ENCODE data around the gene RNU6-8. TPM values are rescaled to one million over a fixed set of nuclear protein-coding genes. Genes with fewer than 3 reads are reported as not detected.

Gene RNU6-8
- polyA plus RNA-seq, 1 of the 3 experiments (the other 2 are of a cell fraction) = not detected

GRCh38 chr14:32195636-32196035 is 7.4 kb downstream of the RNU6-8 start:
- ChIA-PET CTCF (no interaction called here), POLR2A (no interaction called here)
- H3F3A ChIP-seq (replicated peaks; ENCODE audit: insufficient read depth) = no peaks in the 10 kb centered on the region
- H3K4me1 ChIP-seq (ENCODE audit: control insufficient read depth in 1 of 2, insufficient read depth in 2 of 2, low read depth in 1 of 2, low read length in 1 of 2) = peaks cover 0 to 4% of the 10 kb centered on the region in 2 experiments; a peak in 2 of 4 replicates
- H4K20me1 ChIP-seq (ENCODE audit: insufficient read depth) = no peaks in the 10 kb centered on the region
- no peaks in the 10 kb centered on the region for H3K9me2 ChIP-seq
- no peak overlapping the region for H3K27ac ChIP-seq (ENCODE audit: low read depth in 2 of 2, low read length in 1 of 2)
- H3K9me3 ChIP-seq = no peaks in the 10 kb centered on the region
- H3K9ac ChIP-seq = no peak overlapping the region
- no peaks in the 10 kb centered on the region for H3K36me3 ChIP-seq (replicated peaks in 1 of 2; ENCODE audit: control insufficient read depth in 1 of 2, insufficient read depth in 2 of 2, low read length in 1 of 2)
- H3K4me3 ChIP-seq (ENCODE audit: low read depth in 2 of 2, low read length in 1 of 2) = no peak overlapping the region
- no peak for TF ChIP-seq POLR2AphosphoS5 (IDR thresholded peaks at IDR 0.05; ENCODE audit: low read depth, low read length)
- TF ChIP-seq MEF2A (IDR thresholded peaks at IDR 0.05; ENCODE audit: borderline replicate concordance, low read depth) = no peak
- TF ChIP-seq RFX5 (IDR thresholded peaks at IDR 0.05; ENCODE audit: low read length) = no peak
- no peak for TF ChIP-seq JUND (IDR thresholded peaks at IDR 0.05)
- no peak for TF ChIP-seq RCOR1 (IDR thresholded peaks at IDR 0.05; ENCODE audit: low read length)
- TF ChIP-seq ZBTB33 (IDR thresholded peaks at IDR 0.05; ENCODE audit: borderline replicate concordance, low read depth) = no peak
- no peak for TF ChIP-seq SMC3 (IDR thresholded peaks at IDR 0.05; ENCODE audit: low read depth, low read length)
- no peak for TF ChIP-seq EZH2phosphoT487 (IDR thresholded peaks at IDR 0.05; ENCODE audit: borderline replicate concordance, low read depth)
- no peak for TF ChIP-seq REST (IDR thresholded peaks at IDR 0.05; ENCODE audit: low read depth, low read length)
- TF ChIP-seq FOXJ3 (CRISPR knock-in tag; IDR thresholded peaks at IDR 0.05) = no peak
- TF ChIP-seq MXI1 (IDR thresholded peaks at IDR 0.05; ENCODE audit: low read depth, low read length) = no peak
- TF ChIP-seq SIN3A (IDR thresholded peaks at IDR 0.05; ENCODE audit: borderline replicate concordance, low read depth, low read length) = no peak
- no peak for TF ChIP-seq USF1 (IDR thresholded peaks at IDR 0.05; ENCODE audit: borderline replicate concordance, low read depth)
- no peak for TF ChIP-seq USF2 (IDR thresholded peaks at IDR 0.05; ENCODE audit: borderline replicate concordance, low read depth, low read length)
- no peak for TF ChIP-seq NRF1 (IDR thresholded peaks at IDR 0.05; ENCODE audit: low read depth, low read length)
- no peak for TF ChIP-seq NFIC (IDR thresholded peaks at IDR 0.05; ENCODE audit: borderline replicate concordance)
- no peak for TF ChIP-seq FOXM1 (IDR thresholded peaks at IDR 0.05; ENCODE audit: low read depth)
- no peak for TF ChIP-seq TAF1 (IDR thresholded peaks at IDR 0.05; ENCODE audit: borderline replicate concordance, low read depth, low read length)
- 31% methylated on average over 1 of the region's 1 CpG for WGBS (ENCODE audit: low lambda C conversion rate)
- DNase-seq = no peak
- no peaks in the 10 kb centered on the region for H3K79me2 ChIP-seq (ENCODE audit: insufficient read depth)
- no peak overlapping the region for H3K4me2 ChIP-seq
- no peak overlapping the region for H2AFZ ChIP-seq (ENCODE audit: low read depth)
- no peaks in the 10 kb centered on the region for H3K27me3 ChIP-seq (ENCODE audit: insufficient read depth)
